GM06990 (cell line): ENCODE data around the gene PTPA.
"Not testable (repeated sequence)": the region's sequence is repeated elsewhere in the genome, so short reads cannot be mapped to it uniquely, and the experiment has no call there.

Experiments used
- DNase-seq: peaks from one replicate; pipeline ENCODE4 v3.0.0-alpha.2; 2011; ENCODE audit not compliant: insufficient read length; ENCODE audit errors: extremely low read depth
- H3K27me3 ChIP-seq: replicated peaks from 2 replicates; pipeline ENCODE4 v1.6.0; 2011; ENCODE audit warnings: low read length; ENCODE audit not compliant: control insufficient read depth, insufficient read depth
- H3K36me3 ChIP-seq: 2 replicates; pipeline ENCODE4 v1.5.1; 2011; ENCODE audit warnings: low read length; ENCODE audit not compliant: control insufficient read depth, insufficient read depth
- H3K4me3 ChIP-seq: replicated peaks from 2 replicates; pipeline ENCODE4 v1.5.1; 2011; ENCODE audit warnings: low read depth, mild to moderate bottlenecking, control low read depth, low read length
- CTCF ChIP-seq: IDR thresholded peaks from 2 replicates; pipeline ENCODE4 v1.5.1; 2011; ENCODE audit warnings: low read length, control low read depth, mild to moderate bottlenecking, inconsistent platforms; ENCODE audit not compliant: insufficient read depth, poor library complexity, severe bottlenecking

PTPA gene

DNA sequence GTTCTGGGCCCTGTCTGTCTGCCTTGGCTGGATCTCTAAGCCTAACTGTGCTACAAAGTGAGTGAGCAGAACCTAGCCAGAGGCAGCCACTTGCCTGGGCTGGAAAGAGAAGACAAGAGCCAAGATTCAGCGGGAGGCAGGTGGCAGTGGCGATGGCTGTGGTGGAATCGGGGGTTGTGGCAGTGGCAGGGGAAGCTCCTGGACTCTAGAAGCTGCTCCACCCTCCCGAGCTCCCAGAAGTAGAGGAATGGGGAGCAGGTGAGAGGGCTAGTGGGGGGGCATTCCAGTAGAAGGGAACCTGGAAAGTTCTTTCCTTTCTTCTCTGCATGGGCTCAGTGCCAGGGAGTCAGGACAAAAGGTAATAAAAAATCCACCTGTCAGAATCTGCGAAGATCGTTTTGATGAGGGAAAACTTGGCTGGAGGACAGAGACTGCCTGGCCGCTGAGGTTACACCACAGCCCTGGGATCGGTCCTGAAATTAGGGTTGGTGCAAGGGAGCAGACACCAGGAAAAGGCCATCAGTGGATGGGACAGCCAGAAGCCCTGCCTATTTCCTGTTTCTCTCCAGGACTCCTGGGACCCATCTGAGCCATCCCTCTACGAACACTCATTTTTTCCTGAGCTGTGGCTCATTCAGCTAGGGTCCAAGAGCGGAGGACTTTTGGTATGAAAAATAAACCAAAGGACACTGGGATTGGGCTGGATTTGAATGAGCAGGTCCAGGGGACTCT, 2.2 kb upstream of the PTPA start:
- no peak for DNase-seq
- TF ChIP-seq CTCF, result no peak
- no peaks in the 10 kb centered on the region for H3K27me3 ChIP-seq
- H3K36me3 ChIP-seq, result no peaks in the 10 kb centered on the region
- no peak overlapping the region for H3K4me3 ChIP-seq

DNA sequence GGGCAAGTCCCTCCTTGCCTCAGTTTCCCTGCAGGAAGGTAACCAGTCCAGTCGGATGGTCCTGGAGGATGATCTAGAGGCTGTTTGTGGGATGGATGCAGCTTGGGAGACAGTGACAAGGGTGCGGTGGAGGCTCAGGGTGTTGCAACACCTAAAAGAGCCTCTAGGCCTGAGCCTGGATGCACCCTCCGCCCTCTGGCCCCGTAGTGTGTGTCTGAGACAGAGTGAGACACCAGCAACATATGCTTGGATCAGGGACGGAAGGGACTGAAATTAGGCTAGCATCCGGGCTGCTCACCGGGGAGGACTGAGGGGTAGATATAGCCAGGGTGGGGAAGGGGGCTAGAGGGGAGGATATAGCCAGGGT, 1.7 kb upstream of the PTPA start:
- no peak for DNase-seq
- no peaks in the 10 kb centered on the region for H3K27me3 ChIP-seq
- H3K4me3 ChIP-seq, result no peak overlapping the region
- no peaks in the 10 kb centered on the region for H3K36me3 ChIP-seq
- no peak for TF ChIP-seq CTCF

GRCh38 chr9:129109952-129110739, 1.1 kb upstream of the PTPA start:
- DNase-seq, result no peak
- H3K4me3 ChIP-seq, result peak overlapping the region; percentile 71
- TF ChIP-seq CTCF, result no peak

DNA sequence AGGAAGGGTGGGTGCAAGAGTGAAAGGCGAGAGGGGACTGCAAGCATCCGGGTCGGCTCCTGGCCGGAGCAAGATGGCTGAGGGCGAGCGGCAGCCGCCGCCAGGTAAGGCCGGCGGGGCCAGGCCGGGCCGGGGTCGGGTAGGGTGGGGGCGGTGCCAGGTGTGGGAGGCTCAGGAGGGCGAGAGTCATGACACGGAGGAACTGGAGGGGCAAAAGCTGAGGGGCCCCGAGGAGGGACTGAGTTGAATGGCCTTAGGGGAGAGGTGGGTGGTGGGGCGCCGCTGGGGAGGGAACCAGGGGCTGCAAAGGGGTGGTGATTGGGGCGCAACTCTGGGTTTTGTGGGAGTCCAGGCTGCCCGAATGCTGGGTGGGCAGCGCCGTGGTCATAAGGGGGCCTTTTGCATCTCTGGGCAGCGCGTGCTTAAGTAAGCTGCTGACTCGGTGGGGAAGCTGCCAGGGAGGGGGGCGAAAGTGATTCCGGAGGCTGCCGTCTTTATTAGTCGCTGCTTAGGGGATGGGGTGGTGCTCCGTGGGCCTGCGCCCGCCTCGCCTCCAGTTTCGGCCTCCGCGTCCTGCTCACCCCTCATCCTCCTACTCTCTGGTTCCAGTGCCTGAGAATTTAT, 425 bp downstream of the PTPA start:
- no peak for TF ChIP-seq CTCF
- Histone ChIP-seq H3K27me3 (no peaks in the 10 kb centered on the region), H3K4me3 (peak overlapping the region; percentile 78), H3K36me3 (no peaks in the 10 kb centered on the region)
- peak; percentile 69 for DNase-seq

More at GRCh38 chr9:129109952-129110739, 1.1 kb upstream of the PTPA start:
- H3K27me3 ChIP-seq, result no peaks in the 10 kb centered on the region
- no peaks in the 10 kb centered on the region for H3K36me3 ChIP-seq

- not testable (repeated sequence) for DNase-seq, H3K36me3 ChIP-seq, H3K27me3 ChIP-seq
- H3K4me3 ChIP-seq, result peak overlapping the region; percentile 78
Measured at GRCh38 chr9:129112526-129112925, 1.3 kb downstream of the PTPA start.
